ENCODE data around the gene ZNF777.

GRCh38 chr7:149505551-149505950 lies 44.7 kb upstream of the ZNF777 start:
- TF ChIP-seq MAZ (IDR thresholded peaks at IDR 0.05; ENCODE audit: borderline replicate concordance, low read depth, low read length): no peak
- TF ChIP-seq CTCF (IDR thresholded peaks at IDR 0.05): no peak
- TF ChIP-seq REST (IDR thresholded peaks at IDR 0.05): no peak
- TF ChIP-seq JUN (IDR thresholded peaks at IDR 0.05): no peak
- TF ChIP-seq CEBPB (IDR thresholded peaks at IDR 0.05): no peak
- TF ChIP-seq MAFK (IDR thresholded peaks at IDR 0.05; ENCODE audit: partially characterized antibody): no peak
- TF ChIP-seq NFE2L2 (conservative IDR thresholded peaks at IDR 0.05; ENCODE audit: low read length): no peak
- no peak for TF ChIP-seq POLR2A (IDR thresholded peaks at IDR 0.05; ENCODE audit: low read length)
